Measurements from ENCODE around the gene NYAP2.

GRCh38 chr2:225479386-225479785 lies 79.9 kb downstream of the NYAP2 start:
- TF ChIP-seq CTCF (conservative IDR thresholded peaks at IDR 0.05; ENCODE audit: low read depth, low read length) (no peak), EZH2 (IDR thresholded peaks at IDR 0.05; ENCODE audit: borderline replicate concordance, low read depth, low read length, poor library complexity, severe bottlenecking) (no peak)

Measured in A673 (cell line).